ENCODE results near the gene HBE1. TPM values are rescaled to one million over a fixed set of nuclear protein-coding genes. Genes with fewer than 3 reads are reported as not detected.

Gene HBE1
- total RNA-seq, 1 experiment from 2014 or later, result 3.2 TPM

GRCh38 chr11:5237420-5237819 is 32.3 kb downstream of the HBE1 start:
- ChIA-PET POLR2A (no interaction called here), CTCF (no interaction called here)
- Histone ChIP-seq H3K4me3 (ENCODE audit: low read depth in 2 of 2, low read length in 2 of 2) (no peak overlapping the region), H3K27me3 (ENCODE audit: control insufficient read depth, insufficient read depth, low read length) (peaks cover 2% of the 10 kb centered on the region; the same call in 1 of the 2 replicates), H3K9me3 (ENCODE audit: control insufficient read depth, insufficient read depth, low read depth, low read length) (no peaks in the 10 kb centered on the region), H3K4me1 (ENCODE audit: control insufficient read depth, insufficient read depth, low read length) (no peaks in the 10 kb centered on the region), H3K36me3 (ENCODE audit: control insufficient read depth, insufficient read depth, low read length) (no peaks in the 10 kb centered on the region), H3K27ac (ENCODE audit: low read length) (no peak overlapping the region)
- in situ Hi-C loops (cut with HindIII; ENCODE audit: low pct_unique_long_range_greater_than_20kb, low sequenced_read_pairs) (no loop called here), intact Hi-C loops (cut with micrococcal nuclease; ENCODE audit: unreplicated experiment) (no loop called here)
- BruUV-seq (replicated peaks), result no TSS peak
- TF ChIP-seq CTCF (IDR thresholded peaks at IDR 0.05) (no peak), REST (IDR thresholded peaks at IDR 0.05; ENCODE audit: insufficient read depth in 1 of 2, low read depth in 2 of 2, low read length in 1 of 2) (no peak), SIN3A (IDR thresholded peaks at IDR 0.05; ENCODE audit: borderline replicate concordance, insufficient read depth, low read depth, low read length) (no peak), TCF7L2 (IDR thresholded peaks at IDR 0.05; ENCODE audit: low read depth, low read length) (no peak), POLR2AphosphoS5 (IDR thresholded peaks at IDR 0.05; ENCODE audit: low read depth, low read length) (no peak)
- ATAC-seq, result no peak
- DNase-seq (ENCODE audit: low read depth, low spot score), result no peak

- Histone ChIP-seq H3K36me3 (ENCODE audit: control insufficient read depth, insufficient read depth, low read length) (no peaks in the 10 kb centered on the region), H3K9me3 (ENCODE audit: control insufficient read depth, insufficient read depth, low read depth, low read length) (no peaks in the 10 kb centered on the region), H3K27ac (ENCODE audit: low read length) (no peak overlapping the region), H3K4me3 (ENCODE audit: low read depth in 2 of 2, low read length in 2 of 2) (no peak overlapping the region), H3K4me1 (ENCODE audit: control insufficient read depth, insufficient read depth, low read length) (no peaks in the 10 kb centered on the region), H3K27me3 (ENCODE audit: control insufficient read depth, insufficient read depth, low read length) (0 out of 2 replicates have a peak, but pooled peaks cover 2% of the 10 kb centered on the region)
- ChIA-PET POLR2A (no interaction called here), CTCF (no interaction called here)
- BruUV-seq (replicated peaks), result no TSS peak
- in situ Hi-C loops (cut with HindIII; ENCODE audit: low pct_unique_long_range_greater_than_20kb, low sequenced_read_pairs) (no loop called here), intact Hi-C loops (cut with micrococcal nuclease; ENCODE audit: unreplicated experiment) (no loop called here)
- ATAC-seq, result no peak
- TF ChIP-seq SIN3A (IDR thresholded peaks at IDR 0.05; ENCODE audit: borderline replicate concordance, insufficient read depth, low read depth, low read length) (no peak), REST (IDR thresholded peaks at IDR 0.05; ENCODE audit: insufficient read depth in 1 of 2, low read depth in 2 of 2, low read length in 1 of 2) (no peak), TCF7L2 (IDR thresholded peaks at IDR 0.05; ENCODE audit: low read depth, low read length) (no peak), POLR2AphosphoS5 (IDR thresholded peaks at IDR 0.05; ENCODE audit: low read depth, low read length) (no peak), CTCF (IDR thresholded peaks at IDR 0.05) (no peak)
- no peak for DNase-seq (ENCODE audit: low read depth, low spot score)
Observed at GRCh38 chr11:5235364-5236095, 34.2 kb downstream of the HBE1 start.

Measured in Panc1 (cell line).